DOHH2 (cell line): ENCODE measurements around the gene WDR70.

Experiments used
- H3F3A ChIP-seq: fragments of 200-600 bp; sonication (generic), shearing (Covaris generic); 2 replicates; pipeline ENCODE4 v1.6.0; 2016; ENCODE audit warnings: antibody characterized with exemption, mild to moderate bottlenecking; ENCODE audit not compliant: control insufficient read depth, insufficient read depth
- H3K27ac ChIP-seq: fragments of 200-600 bp; sonication (generic); 2 replicates; pipeline ENCODE4 v1.5.1; 2014; ENCODE audit warnings: low read depth, mild to moderate bottlenecking, low read length, moderate library complexity
- H3K27me3 ChIP-seq: fragments of 200-600 bp; sonication (generic); 2 replicates; pipeline ENCODE4 v1.6.1; 2014; ENCODE audit warnings: mild to moderate bottlenecking, low read length, mixed read lengths; ENCODE audit not compliant: control insufficient read depth
- H3K36me3 ChIP-seq: fragments of 200-600 bp; sonication (generic); 2 replicates; pipeline ENCODE4 v1.6.1; 2014; ENCODE audit warnings: mild to moderate bottlenecking, low read length, moderate library complexity, mixed read lengths; ENCODE audit not compliant: control insufficient read depth
- H3K4me1 ChIP-seq: fragments of 200-600 bp; sonication (generic); 2 replicates; pipeline ENCODE4 v1.6.1; 2014; ENCODE audit warnings: mild to moderate bottlenecking, low read length, mixed read lengths; ENCODE audit not compliant: control insufficient read depth
- H3K4me2 ChIP-seq: fragments of 200-600 bp; sonication (generic); 2 replicates; pipeline ENCODE4 v1.6.0; 2014; ENCODE audit warnings: mild to moderate bottlenecking, low read length, moderate library complexity
- H3K4me3 ChIP-seq: fragments of 200-600 bp; sonication (generic); 2 replicates; pipeline ENCODE4 v1.5.1; 2014; ENCODE audit warnings: mild to moderate bottlenecking, low read length, mixed read lengths
- H3K79me2 ChIP-seq: fragments of 200-600 bp; sonication (generic); 2 replicates; pipeline ENCODE4 v1.6.1; 2014; ENCODE audit warnings: mild to moderate bottlenecking, low read length, mixed read lengths; ENCODE audit not compliant: control insufficient read depth
- H3K9me2 ChIP-seq: fragments of 200-600 bp; sonication (generic); replicated peaks from 2 replicates; pipeline ENCODE4 v1.6.1; 2014; ENCODE audit warnings: mild to moderate bottlenecking, low read length, mixed read lengths; ENCODE audit not compliant: control insufficient read depth
- H3K9me3 ChIP-seq: fragments of 200-600 bp; sonication (generic); 2 replicates; pipeline ENCODE4 v1.6.1; 2014; ENCODE audit warnings: antibody characterized with exemption, low read length, mixed read lengths; ENCODE audit not compliant: control insufficient read depth, insufficient read depth
- H4K20me1 ChIP-seq: fragments of 200-600 bp; sonication (generic); 2 replicates; pipeline ENCODE4 v1.6.0; 2014; ENCODE audit warnings: low read depth, mild to moderate bottlenecking, antibody characterized with exemption, low read length, moderate library complexity; ENCODE audit not compliant: control insufficient read depth, insufficient read depth
- EZH2phosphoT487 ChIP-seq: fragments of 200-600 bp; sonication (generic); IDR thresholded peaks from 2 replicates; pipeline ENCODE4 v1.6.1; 2017; ENCODE audit warnings: borderline replicate concordance, mild to moderate bottlenecking, antibody characterized with exemption, low read length, moderate library complexity, mixed read lengths
- TF ChIP-seq, protein P1 (sequence below): fragments of 200-600 bp; sonication (generic); IDR thresholded peaks from one replicate; pipeline ENCODE4 v1.5.1; 2014; ENCODE audit warnings: antibody characterized with exemption, mild to moderate bottlenecking, low read depth, low read length; ENCODE audit not compliant: poor library complexity, severe bottlenecking

WDR70 gene

DNA sequence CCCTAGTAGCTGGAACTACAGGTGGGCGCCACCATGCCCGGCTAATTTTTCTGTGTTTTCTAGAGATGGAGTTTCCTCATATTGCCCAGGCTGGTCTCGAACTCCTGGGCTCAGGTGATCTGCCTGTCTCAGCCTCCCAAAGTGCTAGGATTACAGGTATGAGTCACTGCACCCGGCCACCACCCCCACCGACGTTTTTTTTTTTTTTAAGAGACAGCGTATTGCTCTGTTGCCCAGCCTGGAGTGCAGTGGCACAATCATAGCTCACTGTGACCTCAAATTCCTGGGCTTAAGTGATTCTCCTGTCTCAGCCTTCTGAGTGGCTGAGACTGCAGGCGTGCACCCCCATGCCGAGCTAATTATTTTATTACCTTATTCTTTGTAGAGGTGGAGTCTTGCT lies 38.2 kb downstream of the WDR70 start:
- Histone ChIP-seq H3K4me1 (peaks cover 6% of the 10 kb centered on the region), H3K9me2 (no peaks in the 10 kb centered on the region), H3K27me3 (no peaks in the 10 kb centered on the region), H3K36me3 (no peaks in the 10 kb centered on the region; the same call in 1 of the 2 replicates), H3K9me3 (no peaks in the 10 kb centered on the region), H3K27ac (no peak overlapping the region), H4K20me1 (no peaks in the 10 kb centered on the region), H3K4me3 (no peak overlapping the region), H3K4me2 (no peak overlapping the region), H3F3A (no peaks in the 10 kb centered on the region), H3K79me2 (no peaks in the 10 kb centered on the region)
- TF ChIP-seq, protein P1, sequence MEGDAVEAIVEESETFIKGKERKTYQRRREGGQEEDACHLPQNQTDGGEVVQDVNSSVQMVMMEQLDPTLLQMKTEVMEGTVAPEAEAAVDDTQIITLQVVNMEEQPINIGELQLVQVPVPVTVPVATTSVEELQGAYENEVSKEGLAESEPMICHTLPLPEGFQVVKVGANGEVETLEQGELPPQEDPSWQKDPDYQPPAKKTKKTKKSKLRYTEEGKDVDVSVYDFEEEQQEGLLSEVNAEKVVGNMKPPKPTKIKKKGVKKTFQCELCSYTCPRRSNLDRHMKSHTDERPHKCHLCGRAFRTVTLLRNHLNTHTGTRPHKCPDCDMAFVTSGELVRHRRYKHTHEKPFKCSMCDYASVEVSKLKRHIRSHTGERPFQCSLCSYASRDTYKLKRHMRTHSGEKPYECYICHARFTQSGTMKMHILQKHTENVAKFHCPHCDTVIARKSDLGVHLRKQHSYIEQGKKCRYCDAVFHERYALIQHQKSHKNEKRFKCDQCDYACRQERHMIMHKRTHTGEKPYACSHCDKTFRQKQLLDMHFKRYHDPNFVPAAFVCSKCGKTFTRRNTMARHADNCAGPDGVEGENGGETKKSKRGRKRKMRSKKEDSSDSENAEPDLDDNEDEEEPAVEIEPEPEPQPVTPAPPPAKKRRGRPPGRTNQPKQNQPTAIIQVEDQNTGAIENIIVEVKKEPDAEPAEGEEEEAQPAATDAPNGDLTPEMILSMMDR = no peak
- no peak for TF ChIP-seq EZH2phosphoT487

DNA sequence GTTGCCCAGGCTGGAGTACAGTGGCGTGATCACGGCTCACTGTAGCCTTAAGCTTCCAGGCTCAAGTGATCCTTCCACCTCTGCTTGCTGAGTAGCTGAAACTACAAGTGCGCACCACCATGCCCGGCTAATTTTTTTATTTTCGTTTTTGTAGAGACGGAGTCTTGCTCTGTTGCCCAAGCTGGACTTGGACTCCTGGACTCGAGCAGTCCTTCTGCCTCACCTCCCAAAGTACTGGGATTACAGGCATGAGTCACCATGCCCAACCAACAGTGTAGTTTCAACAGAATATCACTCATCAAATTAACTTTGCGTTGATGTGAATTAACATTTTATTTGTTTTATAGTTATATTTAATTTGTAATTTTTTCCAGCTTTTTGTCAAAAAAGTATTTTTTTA lies 45.3 kb downstream of the WDR70 start:
- Histone ChIP-seq H3K9me2 (no peaks in the 10 kb centered on the region), H3K4me3 (no peak overlapping the region), H3K27me3 (no peaks in the 10 kb centered on the region), H4K20me1 (no peaks in the 10 kb centered on the region), H3K79me2 (no peaks in the 10 kb centered on the region), H3K4me1 (no peaks in the 10 kb centered on the region), H3K9me3 (no peaks in the 10 kb centered on the region), H3F3A (peaks cover 3% of the 10 kb centered on the region; the same call in 1 of the 2 replicates), H3K27ac (no peak overlapping the region), H3K4me2 (no peak overlapping the region), H3K36me3 (no peaks in the 10 kb centered on the region)
- TF ChIP-seq, protein P1 = no peak
- TF ChIP-seq EZH2phosphoT487 = no peak

DNA sequence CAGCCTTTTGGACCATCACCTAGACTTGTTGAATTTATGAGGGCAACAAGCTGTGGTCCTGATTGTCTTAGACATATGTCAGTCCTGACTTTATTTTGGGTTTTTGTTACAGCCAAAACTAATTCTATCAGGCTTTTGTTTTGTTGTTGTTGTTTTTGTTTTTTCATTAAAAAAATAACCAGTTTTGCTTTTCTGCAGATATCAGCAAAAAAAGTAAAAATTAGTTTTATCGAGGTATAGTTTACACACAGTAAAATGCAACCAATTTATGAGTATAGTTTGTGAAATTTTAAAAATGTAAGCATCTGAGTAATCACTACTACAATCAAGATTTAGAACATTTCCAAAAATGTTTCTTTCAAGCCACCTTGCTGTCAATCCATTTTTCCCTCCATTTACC lies 48.9 kb downstream of the WDR70 start:
- Histone ChIP-seq H3K4me3 (no peak overlapping the region), H3K4me1 (no peaks in the 10 kb centered on the region), H3K9me3 (no peaks in the 10 kb centered on the region), H3K27ac (no peak overlapping the region), H3K9me2 (no peaks in the 10 kb centered on the region), H3K27me3 (no peaks in the 10 kb centered on the region), H3K36me3 (no peaks in the 10 kb centered on the region), H4K20me1 (no peaks in the 10 kb centered on the region), H3F3A (peaks cover 3% of the 10 kb centered on the region; the same call in 1 of the 2 replicates), H3K4me2 (no peak overlapping the region), H3K79me2 (no peaks in the 10 kb centered on the region)
- TF ChIP-seq, protein P1 = no peak
- no peak for TF ChIP-seq EZH2phosphoT487

DNA sequence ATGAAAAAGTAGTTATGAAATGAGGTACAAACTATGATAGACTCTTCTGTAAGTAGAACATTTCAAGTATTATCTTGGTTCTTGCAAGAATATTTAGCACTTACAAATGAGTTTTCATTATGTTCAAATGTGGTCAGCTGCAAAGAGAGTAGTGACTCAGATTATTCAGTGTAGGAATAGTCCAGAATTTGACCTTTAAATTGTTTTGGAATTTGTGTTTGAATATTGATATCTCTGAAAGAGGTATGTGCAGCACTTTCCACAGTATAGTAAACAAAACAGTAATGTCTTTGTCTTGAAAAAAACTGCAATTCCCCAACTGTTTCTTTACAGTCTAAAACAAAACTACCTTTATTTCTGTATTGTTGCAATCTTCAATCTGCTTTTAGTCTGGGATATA lies 56.1 kb downstream of the WDR70 start:
- Histone ChIP-seq H3K9me3 (no peaks in the 10 kb centered on the region), H3K9me2 (no peaks in the 10 kb centered on the region), H3K4me1 (no peaks in the 10 kb centered on the region), H3K27ac (no peak overlapping the region), H3K4me2 (no peak overlapping the region), H4K20me1 (no peaks in the 10 kb centered on the region), H3K36me3 (0 out of 2 replicates have a peak, but pooled peaks cover 2% of the 10 kb centered on the region), H3K27me3 (no peaks in the 10 kb centered on the region), H3K79me2 (no peaks in the 10 kb centered on the region), H3F3A (no peaks in the 10 kb centered on the region), H3K4me3 (no peak overlapping the region)
- TF ChIP-seq, protein P1 = no peak
- no peak for TF ChIP-seq EZH2phosphoT487
